ENCODE results near the gene PPM1B.

GRCh38 chr2:44181648-44182047 lies 13.0 kb downstream of the PPM1B start:
- no peak for TF ChIP-seq CTCF (CRISPR knock-in tag; IDR thresholded peaks at IDR 0.05)
- no peak for TF ChIP-seq ZNF777 (CRISPR knock-in tag; IDR thresholded peaks at IDR 0.05)
